ENCODE results near the gene ERVW-1. TPM values are rescaled to one million over a fixed set of nuclear protein-coding genes. Genes with fewer than 3 reads are reported as not detected.

Gene ERVW-1
- total RNA-seq, 2 experiments from 2014 or later, result not detected

GRCh38 chr7:92425311-92425947, 52.3 kb downstream of the ERVW-1 start:
- peak overlapping the region; percentile 36 for H3K4me3 Mint-ChIP-seq
- no peak for ATAC-seq (ENCODE audit: poor library complexity)

GRCh38 chr7:92423710-92424131, 54.0 kb downstream of the ERVW-1 start:
- intact Hi-C loops (cut with DNase I, micrococcal nuclease), result loop anchor here (1.0 to 5.0 kb wide), 4 partner anchors 24 to 632 kb away; partner anchors contain the start of gene GATAD1 (in 1 of the 2)
- ChIA-PET POLR2A (interaction anchor here (1.7 to 6.0 kb wide), 2 partner anchors 24 to 178 kb away, joined by 6 to 50 read pairs; partner anchors contain the start of genes ANKIB1, GATAD1 and KRIT1), CTCF (interaction anchor here (0.9 to 4.5 kb wide), 6 partner anchors 8 to 105 kb away, joined by 3 to 41 read pairs (median 5); partner anchors contain the start of genes GATAD1, PEX1 and RBM48)
- H3K27me3 Mint-ChIP-seq, result peaks cover 22% of the 10 kb centered on the region
- DNase-seq, result peak in 2 of 14 experiments; percentile 4 to 18
- no peak overlapping the region for H3K4me3 Mint-ChIP-seq
- Histone ChIP-seq H3K27me3 (ENCODE audit: control insufficient read depth in 1 of 2, insufficient read depth in 2 of 2, low read length in 2 of 2) (peaks cover 2 to 11% of the 10 kb centered on the region in 2 experiments), H3K27ac (ENCODE audit: low read depth in 1 of 2, low read length in 2 of 2) (no peak overlapping the region), H3K4me1 (ENCODE audit: insufficient read depth, low read length) (peaks cover 11% of the 10 kb centered on the region), H3K9me3 (ENCODE audit: control insufficient read depth in 1 of 2, insufficient read depth in 1 of 2, low read length in 2 of 2) (no peaks in the 10 kb centered on the region), H3K36me3 (ENCODE audit: insufficient read depth, low read length) (no peaks in the 10 kb centered on the region), H3K4me3 (ENCODE audit: low read length) (no peak overlapping the region)
- peaks cover 12% of the 10 kb centered on the region for H3K4me1 Mint-ChIP-seq (ENCODE audit: low read depth)
- ATAC-seq (ENCODE audit: poor library complexity), result no peak
- H3K27ac Mint-ChIP-seq, result no peak overlapping the region
- no peaks in the 10 kb centered on the region for H3K9me3 Mint-ChIP-seq
- no peak for TF ChIP-seq CTCF (IDR thresholded peaks at IDR 0.05)
- no peaks in the 10 kb centered on the region for H3K36me3 Mint-ChIP-seq (ENCODE audit: low read depth)

More at GRCh38 chr7:92425311-92425947, 52.3 kb downstream of the ERVW-1 start:
- DNase-seq, result peak in 8 of 14 experiments; percentile 4 to 48 (median 24)
- H3K27me3 Mint-ChIP-seq, result peaks cover 22% of the 10 kb centered on the region
- POLR2A ChIA-PET, result interaction anchor here (6.0 kb wide), 1 partner anchor 22 kb away, joined by 50 read pairs; the partner anchor contains the start of gene GATAD1
- no peaks in the 10 kb centered on the region for H3K36me3 Mint-ChIP-seq (ENCODE audit: low read depth)
- no peaks in the 10 kb centered on the region for H3K9me3 Mint-ChIP-seq
- TF ChIP-seq CTCF (IDR thresholded peaks at IDR 0.05), result no peak
- Histone ChIP-seq H3K36me3 (ENCODE audit: insufficient read depth, low read length) (no peaks in the 10 kb centered on the region), H3K9me3 (ENCODE audit: control insufficient read depth in 1 of 2, insufficient read depth in 1 of 2, low read length in 2 of 2) (no peaks in the 10 kb centered on the region), H3K4me1 (ENCODE audit: insufficient read depth, low read length) (peaks cover 11% of the 10 kb centered on the region), H3K4me3 (ENCODE audit: low read length) (no peak overlapping the region), H3K27ac (ENCODE audit: low read depth in 1 of 2, low read length in 2 of 2) (no peak overlapping the region), H3K27me3 (ENCODE audit: control insufficient read depth in 1 of 2, insufficient read depth in 2 of 2, low read length in 2 of 2) (peaks cover 2 to 11% of the 10 kb centered on the region in 2 experiments)
- CTCF ChIA-PET, result interaction anchor here (2.2 kb wide), 1 partner anchor 22 kb away, joined by 11 read pairs; the partner anchor contains the start of gene GATAD1
- intact Hi-C loops (cut with DNase I, micrococcal nuclease), result no loop called here
- no peak overlapping the region for H3K27ac Mint-ChIP-seq
- H3K4me1 Mint-ChIP-seq (ENCODE audit: low read depth), result peaks cover 12% of the 10 kb centered on the region

GRCh38 chr7:92422926-92423325, 54.8 kb downstream of the ERVW-1 start:
- no peak for ATAC-seq (ENCODE audit: poor library complexity)
- Histone ChIP-seq H3K4me1 (ENCODE audit: insufficient read depth, low read length) (peaks cover 11% of the 10 kb centered on the region), H3K9me3 (ENCODE audit: control insufficient read depth in 1 of 2, insufficient read depth in 1 of 2, low read length in 2 of 2) (no peaks in the 10 kb centered on the region), H3K4me3 (ENCODE audit: low read length) (no peak overlapping the region), H3K27me3 (ENCODE audit: control insufficient read depth in 1 of 2, insufficient read depth in 2 of 2, low read length in 2 of 2) (peaks cover 2 to 11% of the 10 kb centered on the region in 2 experiments), H3K36me3 (ENCODE audit: insufficient read depth, low read length) (no peaks in the 10 kb centered on the region), H3K27ac (ENCODE audit: low read depth in 1 of 2, low read length in 2 of 2) (no peak overlapping the region)
- peaks cover 22% of the 10 kb centered on the region for H3K27me3 Mint-ChIP-seq
- CTCF ChIA-PET, result interaction anchor here (4.5 kb wide), 1 partner anchor 25 kb away, joined by 41 read pairs; the partner anchor contains the start of gene GATAD1
- TF ChIP-seq CTCF (IDR thresholded peaks at IDR 0.05), result no peak
- no peaks in the 10 kb centered on the region for H3K36me3 Mint-ChIP-seq (ENCODE audit: low read depth)
- H3K9me3 Mint-ChIP-seq, result no peaks in the 10 kb centered on the region
- H3K4me1 Mint-ChIP-seq (ENCODE audit: low read depth), result peaks cover 12% of the 10 kb centered on the region
- POLR2A ChIA-PET, result interaction anchor here (6.0 kb wide), 1 partner anchor 25 kb away, joined by 50 read pairs; the partner anchor contains the start of gene GATAD1
- intact Hi-C loops (cut with DNase I, micrococcal nuclease), result loop anchor here (5.0 kb wide), 2 partner anchors 39 to 629 kb away; no protein-coding TSS in a partner anchor
- H3K27ac Mint-ChIP-seq, result no peak overlapping the region
- DNase-seq, result no peak
- no peak overlapping the region for H3K4me3 Mint-ChIP-seq
